Measurements from ENCODE around the gene ATP10B. TPM values are rescaled to one million over a fixed set of nuclear protein-coding genes. Genes with fewer than 3 reads are reported as not detected.

Gene ATP10B
- total and polyA plus RNA-seq, 12 donors, result 0.01 to 0.15 (median 0.04) TPM; not detected in 9

- Histone ChIP-seq H3K4me1 (no peaks in the 10 kb centered on the region), H3K27me3 (peaks cover 0 to 1% (median 0%) of the 10 kb centered on the region in 7 donors), H3K4me3 (no peak overlapping the region), H3K9me3 (no peaks in the 10 kb centered on the region), H3K27ac (no peak overlapping the region), H3K36me3 (no peaks in the 10 kb centered on the region)
- intact Hi-C loops (cut with DNase I), result no loop called here
- ATAC-seq (no peak), DNase-seq (no peak)
- 74 to 83% methylated on average over 3 of the region's 3 CpGs for WGBS, 2 donors
- TF ChIP-seq, protein P1, sequence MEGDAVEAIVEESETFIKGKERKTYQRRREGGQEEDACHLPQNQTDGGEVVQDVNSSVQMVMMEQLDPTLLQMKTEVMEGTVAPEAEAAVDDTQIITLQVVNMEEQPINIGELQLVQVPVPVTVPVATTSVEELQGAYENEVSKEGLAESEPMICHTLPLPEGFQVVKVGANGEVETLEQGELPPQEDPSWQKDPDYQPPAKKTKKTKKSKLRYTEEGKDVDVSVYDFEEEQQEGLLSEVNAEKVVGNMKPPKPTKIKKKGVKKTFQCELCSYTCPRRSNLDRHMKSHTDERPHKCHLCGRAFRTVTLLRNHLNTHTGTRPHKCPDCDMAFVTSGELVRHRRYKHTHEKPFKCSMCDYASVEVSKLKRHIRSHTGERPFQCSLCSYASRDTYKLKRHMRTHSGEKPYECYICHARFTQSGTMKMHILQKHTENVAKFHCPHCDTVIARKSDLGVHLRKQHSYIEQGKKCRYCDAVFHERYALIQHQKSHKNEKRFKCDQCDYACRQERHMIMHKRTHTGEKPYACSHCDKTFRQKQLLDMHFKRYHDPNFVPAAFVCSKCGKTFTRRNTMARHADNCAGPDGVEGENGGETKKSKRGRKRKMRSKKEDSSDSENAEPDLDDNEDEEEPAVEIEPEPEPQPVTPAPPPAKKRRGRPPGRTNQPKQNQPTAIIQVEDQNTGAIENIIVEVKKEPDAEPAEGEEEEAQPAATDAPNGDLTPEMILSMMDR (IDR thresholded peaks at IDR 0.05), result no peak
These were observed 81.3 kb downstream of the ATP10B start for GRCh38 chr5:160770718-160771117.

- DNase-seq, result no peak
- Histone ChIP-seq H3K36me3 (no peaks in the 10 kb centered on the region), H3K9me3 (no peaks in the 10 kb centered on the region), H3K4me1 (no peaks in the 10 kb centered on the region), H3K27me3 (no peaks in the 10 kb centered on the region), H3K27ac (no peak overlapping the region), H3K4me3 (no peak overlapping the region)
- intact Hi-C loops (cut with DNase I), result no loop called here
- 90 to 94% methylated on average over 4 of the region's 4 CpGs for WGBS, 2 donors
- TF ChIP-seq, protein P1 (IDR thresholded peaks at IDR 0.05), result no peak
- no peak for ATAC-seq
These were observed 82.7 kb downstream of the ATP10B start for GRCh38 chr5:160769301-160769700.

DNA sequence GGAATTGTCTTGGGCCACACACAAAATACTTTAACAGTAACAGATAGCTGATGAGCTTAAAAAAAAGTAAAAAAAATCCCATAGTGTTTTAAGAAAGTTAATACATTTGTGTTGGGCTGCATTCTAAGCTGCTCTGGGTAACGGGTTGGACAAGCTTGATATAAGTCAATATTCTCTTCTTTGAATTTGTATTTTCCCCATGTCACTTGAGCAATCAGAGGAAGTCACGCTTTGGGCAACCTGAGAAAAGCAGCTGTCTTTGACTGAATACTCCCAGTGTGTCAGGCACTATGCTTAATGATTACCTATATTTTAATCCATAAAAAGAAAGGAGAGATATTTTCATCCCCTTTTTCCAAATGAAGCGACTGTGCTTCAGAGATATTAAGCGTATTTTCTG is 84.9 kb downstream of the ATP10B start:
- ATAC-seq (no peak), DNase-seq (no peak)
- Histone ChIP-seq H3K27ac (no peak overlapping the region), H3K27me3 (no peaks in the 10 kb centered on the region), H3K4me3 (no peak overlapping the region), H3K36me3 (no peaks in the 10 kb centered on the region), H3K4me1 (no peaks in the 10 kb centered on the region), H3K9me3 (peaks cover 0 to 3% (median 0%) of the 10 kb centered on the region in 11 donors)
- WGBS, 2 donors, result 88 to 93% methylated on average over 4 of the region's 4 CpGs
- TF ChIP-seq, protein P1 (IDR thresholded peaks at IDR 0.05), result no peak
- intact Hi-C loops (cut with DNase I), result no loop called here

DNA sequence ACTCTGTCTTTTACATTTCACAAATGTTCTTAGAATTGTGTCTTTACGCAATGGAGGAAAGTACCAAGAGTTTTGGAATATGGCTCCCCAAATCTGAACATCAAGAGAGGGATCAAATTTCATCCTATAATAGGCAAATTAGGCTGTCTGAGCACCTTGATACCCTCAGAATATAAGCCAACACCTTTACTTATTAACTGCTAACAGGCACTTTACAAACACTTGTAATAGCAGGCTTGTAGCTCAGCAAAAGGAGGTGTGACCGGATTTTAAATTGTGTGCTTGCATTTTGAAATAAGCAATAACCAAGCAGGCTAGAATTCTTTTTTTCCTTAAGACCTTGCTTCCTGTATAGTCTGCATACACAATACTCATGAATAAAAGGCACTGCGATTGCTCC is 92.0 kb downstream of the ATP10B start:
- H3K9me3 ChIP-seq, result peaks cover 0 to 13% (median 0%) of the 10 kb centered on the region in 11 donors
- intact Hi-C loops (cut with DNase I), result no loop called here
- H3K4me3 ChIP-seq, result no peak overlapping the region
- no peaks in the 10 kb centered on the region for H3K27me3 ChIP-seq
- TF ChIP-seq, protein P1 (IDR thresholded peaks at IDR 0.05), result no peak
- no peaks in the 10 kb centered on the region for H3K4me1 ChIP-seq
- 74 to 94% methylated on average over 3 of the region's 3 CpGs for WGBS, 2 donors
- DNase-seq (no peak), ATAC-seq (no peak)
- H3K27ac ChIP-seq, result no peak overlapping the region
- H3K36me3 ChIP-seq, result no peaks in the 10 kb centered on the region
